Limb (tissue), 2 donors: ENCODE data around the gene MAP3K6.
A peak's percentile ranks its signal among the peaks of the same experiment; 100 is the strongest.

Experiments
- DNase-seq, 2 donors: peaks; one replicate each; pipeline ENCODE4 v3.0.0-alpha.2; 2016; ENCODE audit errors: extremely low spot score in 2 of 2

The MAP3K6 gene

GRCh38 chr1:27379564-27380122 lies 12.9 kb upstream of the MAP3K6 start:
- DNase-seq = no peak

GRCh38 chr1:27377760-27378495 lies 11.2 kb upstream of the MAP3K6 start:
- DNase-seq = no peak

GRCh38 chr1:27374362-27375086 lies 7.8 kb upstream of the MAP3K6 start, which contains the start of gene FCN3:
Gene FCN3 (minus strand): TSS chr1:27374824. CDS start chr1:27374818, 6 bp downstream.
- DNase-seq = no peak

GRCh38 chr1:27372808-27373690 lies 6.3 kb upstream of the MAP3K6 start:
- DNase-seq = no peak

GRCh38 chr1:27372022-27372807 lies 5.5 kb upstream of the MAP3K6 start:
- no peak for DNase-seq

- DNase-seq = no peak
These were observed 2.3 kb upstream of the MAP3K6 start for GRCh38 chr1:27368869-27369582.

GRCh38 chr1:27367160-27367650 lies 444 bp upstream of the MAP3K6 start:
- no peak for DNase-seq

GRCh38 chr1:27366113-27366410 lies 699 bp downstream of the MAP3K6 start:
- peak; percentile 66 to 85 for DNase-seq

GRCh38 chr1:27365372-27366112 lies 1.2 kb downstream of the MAP3K6 start:
- peak; percentile 86 to 88 for DNase-seq

- DNase-seq = no peak
These were observed 1.9 kb downstream of the MAP3K6 start for GRCh38 chr1:27364696-27365371.

- no peak for DNase-seq
These were observed 2.7 kb downstream of the MAP3K6 start for GRCh38 chr1:27363766-27364695.

- no peak for DNase-seq
These were observed 5.2 kb downstream of the MAP3K6 start for GRCh38 chr1:27361553-27361952.

GRCh38 chr1:27361044-27361402 lies 5.7 kb downstream of the MAP3K6 start:
- DNase-seq = no peak

GRCh38 chr1:27360159-27361043 lies 6.4 kb downstream of the MAP3K6 start:
- peak in 1 of 2 donors; percentile 53 for DNase-seq

GRCh38 chr1:27359822-27360158 lies 7.0 kb downstream of the MAP3K6 start:
- no peak for DNase-seq

- no peak for DNase-seq
These were observed 7.8 kb downstream of the MAP3K6 start for GRCh38 chr1:27358928-27359313.
